GM21737 (cell line): ENCODE measurements around the gene GHITM.
"Not testable (repeated sequence)": the region's sequence is repeated elsewhere in the genome, so short reads cannot be mapped to it uniquely, and the experiment has no call there.

ENCODE experiments used
- ATAC-seq: cut with Tn5 transposase; IDR thresholded peaks from one replicate; pipeline ENCODE4 v1.9.1; 2021; ENCODE audit warnings: mild to moderate bottlenecking, moderate library complexity; ENCODE audit not compliant: unreplicated experiment

The GHITM gene

GRCh38 chr10:84140036-84140379 lies 699 bp downstream of the GHITM start:
- ATAC-seq = no peak

- no peak for ATAC-seq
Observed at GRCh38 chr10:84147347-84147746, 8.0 kb downstream of the GHITM start.

- ATAC-seq = peak; percentile 62
Observed at GRCh38 chr10:84148006-84148597, 8.8 kb downstream of the GHITM start.

- no peak for ATAC-seq
Observed at GRCh38 chr10:84149854-84150253, 10.5 kb downstream of the GHITM start.

- no peak for ATAC-seq
Observed at GRCh38 chr10:84152769-84153168, 13.5 kb downstream of the GHITM start.

- ATAC-seq = no peak
Observed at GRCh38 chr10:84155521-84155920, 16.2 kb downstream of the GHITM start.

GRCh38 chr10:84156009-84156408 lies 16.7 kb downstream of the GHITM start:
- ATAC-seq = no peak

- ATAC-seq = no peak
Observed at GRCh38 chr10:84156768-84157167, 17.5 kb downstream of the GHITM start.

GRCh38 chr10:84158061-84158460 lies 18.8 kb downstream of the GHITM start:
- no peak for ATAC-seq

- no peak for ATAC-seq
Observed at GRCh38 chr10:84158550-84158949, 19.2 kb downstream of the GHITM start.

GRCh38 chr10:84159076-84159685 lies 19.9 kb downstream of the GHITM start:
- no peak for ATAC-seq

GRCh38 chr10:84160663-84161362 lies 21.5 kb downstream of the GHITM start:
- no peak for ATAC-seq

- ATAC-seq = no peak
Observed at GRCh38 chr10:84163996-84164395, 24.7 kb downstream of the GHITM start.

GRCh38 chr10:84164442-84164841 lies 25.1 kb downstream of the GHITM start:
- ATAC-seq = no peak

- ATAC-seq = peak; percentile 52
Observed at GRCh38 chr10:84166620-84167288, 27.4 kb downstream of the GHITM start.

- ATAC-seq = not testable (repeated sequence)
Observed at GRCh38 chr10:84167289-84167653, 28.0 kb downstream of the GHITM start.

GRCh38 chr10:84168382-84168781 lies 29.1 kb downstream of the GHITM start:
- ATAC-seq = not testable (repeated sequence)

GRCh38 chr10:84171237-84171636 lies 31.9 kb downstream of the GHITM start:
- not testable (repeated sequence) for ATAC-seq

GRCh38 chr10:84171700-84172466 lies 32.6 kb downstream of the GHITM start:
- peak; percentile 27 for ATAC-seq

- peak; percentile 53 for ATAC-seq
Observed at GRCh38 chr10:84172467-84173356, 33.4 kb downstream of the GHITM start.
